Right renal cortex interstitium (tissue), 3 donors: Measurements from ENCODE around the gene EPS8. TPM values are rescaled to one million over a fixed set of nuclear protein-coding genes. Genes with fewer than 3 reads are reported as not detected.
A peak's percentile ranks its signal among the peaks of the same experiment; 100 is the strongest.

Experiments
- DNase-seq, 3 donors: peaks; one replicate each; pipeline ENCODE4 v3.0.0-alpha.2; 2013; ENCODE audit warnings: low read depth in 3 of 3, low spot score in 2 of 3
- polyA plus RNA-seq, 3 donors: library from polyadenylated mRNA; unstranded; fragments of 120-200 nt; gene quantifications; one replicate each; pipeline ENCODE4 v1.2.1, GENCODE V29; 2013; ENCODE audit not compliant: insufficient read length in 3 of 3

Gene EPS8
- polyA plus RNA-seq, 3 donors, result 62.4 to 62.7 (median 62.6) TPM

GRCh38 chr12:15581006-15581405, 208.2 kb downstream of the EPS8 start:
- no peak for DNase-seq

GRCh38 chr12:15580431-15580830, 208.8 kb downstream of the EPS8 start:
- DNase-seq, result no peak

- DNase-seq, result peak in 1 of 3 donors; percentile 33
These were observed 213.3 kb downstream of the EPS8 start for GRCh38 chr12:15575671-15576541.

GRCh38 chr12:15574353-15574752, 214.8 kb downstream of the EPS8 start:
- no peak for DNase-seq

Other genes with a start within 250 kb of the EPS8 start
- gene STRAP, start 93.0 kb upstream of the EPS8 start, polyA plus RNA-seq, result 100 to 1,000 TPM; 180 to 200 (median 197) TPM
- gene DERA, start 121.9 kb upstream of the EPS8 start, polyA plus RNA-seq, result 10 to 100 TPM; 45.3 to 49.1 (median 49.1) TPM